Hepatocyte (in vitro differentiated cells): ENCODE results near the gene SPRED2.

Experiments
- CTCF ChIP-seq: fragments of 200-600 bp; sonication (generic); IDR thresholded peaks from 2 replicates; pipeline ENCODE4 v1.5.1; 2016; ENCODE audit warnings: antibody characterized with exemption, mild to moderate bottlenecking; ENCODE audit not compliant: poor library complexity
- EZH2 ChIP-seq: fragments of 200-600 bp; sonication (generic); IDR thresholded peaks from 2 replicates; pipeline ENCODE4 v1.6.1; 2016; ENCODE audit warnings: antibody characterized with exemption, mild to moderate bottlenecking, borderline replicate concordance
- EZH2phosphoT487 ChIP-seq: fragments of 200-600 bp; sonication (generic); IDR thresholded peaks from one replicate; pipeline ENCODE4 v1.6.1; 2018; ENCODE audit warnings: antibody characterized with exemption, mild to moderate bottlenecking, low read depth, moderate library complexity; ENCODE audit not compliant: unreplicated experiment, severe bottlenecking

DNA sequence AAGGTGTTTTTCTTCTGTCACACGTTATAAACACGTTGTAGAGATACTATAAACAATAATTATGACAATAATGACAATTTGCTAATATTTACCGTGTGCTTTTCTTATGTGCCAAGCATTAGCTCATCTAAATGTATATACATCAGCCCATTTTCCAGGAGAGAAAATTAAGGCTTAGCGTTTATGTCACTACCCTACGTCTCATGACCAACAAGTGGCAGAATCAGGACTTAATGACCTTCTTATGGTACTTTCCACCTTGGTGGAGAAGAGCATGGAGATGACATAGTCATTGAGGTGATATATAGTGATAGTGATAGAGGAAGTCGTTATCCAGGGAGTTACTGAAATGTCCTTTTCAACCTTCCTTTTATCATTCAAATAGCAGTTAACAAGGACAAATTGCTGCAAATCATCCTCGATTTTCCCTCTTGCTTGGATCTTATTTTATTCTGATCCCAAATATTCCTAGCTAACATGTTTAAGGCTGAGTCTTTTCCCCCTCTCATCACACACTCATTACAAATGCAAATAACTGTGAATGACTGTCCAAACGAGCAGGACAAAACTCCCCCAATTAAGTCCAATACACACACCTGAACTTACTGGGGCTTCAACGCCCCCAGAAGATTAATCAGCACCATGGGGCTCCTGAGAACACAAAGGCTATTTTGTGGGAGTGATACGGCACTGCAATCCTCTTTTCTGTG, 27.3 kb downstream of the SPRED2 start:
- TF ChIP-seq CTCF (no peak), EZH2 (no peak), EZH2phosphoT487 (no peak)
